A549 (cell line): ENCODE results near the gene ATOX1.

Experiments
- CHD2 ChIP-seq: fragments of 150-350 bp; IDR thresholded peaks from 2 replicates; pipeline ENCODE4 v1.6.1; 2014; ENCODE audit warnings: low read length; ENCODE audit not compliant: partially characterized antibody
- CTCF ChIP-seq: fragments of >200 bp; sonication (Bioruptor Twin); formaldehyde crosslinking; IDR thresholded peaks from 3 replicates; pipeline ENCODE4 v1.5.1; 2016
- NR3C1 ChIP-seq: fragments of >200 bp; sonication (Bioruptor Twin); formaldehyde crosslinking; IDR thresholded peaks from 3 replicates; pipeline ENCODE4 v1.6.1; 2017
- POLR2A ChIP-seq: IDR thresholded peaks from 2 replicates; pipeline ENCODE4 v1.6.1; 2012; ENCODE audit warnings: mild to moderate bottlenecking, low read length

- TF ChIP-seq NR3C1 (no peak), CTCF (no peak), CHD2 (no peak), POLR2A (no peak)
These were observed 15.5 kb upstream of the ATOX1 start for GRCh38 chr5:151773951-151774350.
